GM10847 (cell line): ENCODE data around the gene DTWD2.

Source experiments
- POLR2A ChIP-seq: IDR thresholded peaks from 2 replicates; pipeline ENCODE4 v1.6.1; 2011; ENCODE audit not compliant: insufficient read length; ENCODE audit errors: extremely low read depth

The DTWD2 gene, protein sequence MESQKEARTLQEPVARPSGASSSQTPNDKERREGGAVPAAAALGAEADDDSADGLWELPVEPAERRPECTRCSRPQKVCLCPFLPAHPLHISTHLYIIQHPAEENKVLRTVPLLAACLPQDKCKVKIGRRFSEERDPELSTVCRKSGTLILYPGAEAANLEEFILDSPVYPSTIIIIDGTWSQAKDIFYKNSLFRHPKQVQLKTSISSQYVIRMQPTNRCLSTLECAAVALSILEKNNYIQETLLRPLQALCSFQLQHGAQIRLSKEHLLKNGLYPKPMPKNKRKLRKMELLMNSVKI

DNA sequence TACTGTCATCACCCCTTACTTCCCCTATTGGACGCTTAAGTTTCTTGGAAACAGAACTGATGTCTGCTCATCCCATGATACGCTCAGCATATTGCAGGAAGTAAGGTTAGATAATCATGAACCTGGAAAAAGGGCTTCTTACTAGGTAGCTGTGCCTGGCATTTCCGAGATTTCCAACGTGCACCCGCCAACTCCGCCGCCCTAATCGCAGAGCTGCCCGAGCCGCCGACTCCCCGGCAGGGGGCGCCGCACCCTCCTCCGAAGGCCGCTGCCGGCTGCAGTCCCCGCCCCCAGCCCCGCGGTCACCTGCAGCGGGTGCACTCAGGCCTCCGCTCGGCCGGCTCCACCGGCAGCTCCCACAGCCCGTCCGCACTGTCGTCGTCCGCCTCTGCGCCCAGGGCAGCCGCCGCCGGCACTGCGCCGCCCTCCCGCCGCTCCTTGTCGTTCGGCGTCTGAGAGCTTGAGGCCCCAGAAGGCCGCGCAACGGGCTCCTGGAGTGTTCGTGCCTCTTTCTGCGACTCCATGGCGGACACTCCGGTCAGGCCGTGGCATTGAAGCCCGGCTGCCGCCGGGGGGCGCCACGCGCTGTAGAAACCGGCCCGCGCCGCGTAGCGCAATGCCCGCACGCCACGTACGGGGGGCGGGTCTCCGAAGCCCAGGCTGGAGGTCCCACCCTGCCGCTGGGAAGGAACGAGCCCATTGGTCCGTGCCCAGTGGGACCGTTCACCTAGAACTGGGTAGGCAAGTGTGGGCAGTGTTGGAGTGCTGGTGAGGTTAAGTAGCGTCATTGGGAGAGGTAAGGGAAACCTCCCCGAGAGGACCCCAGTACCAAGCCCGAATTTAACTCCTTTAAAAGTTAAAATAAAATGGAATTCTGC, at the start of gene DTWD2:
TSS of gene DTWD2 (minus strand) at position 560 of the 878 bp plus-strand sequence. CDS start at position 524, 36 bp downstream.
- TF ChIP-seq POLR2A = peak; percentile 53

DNA sequence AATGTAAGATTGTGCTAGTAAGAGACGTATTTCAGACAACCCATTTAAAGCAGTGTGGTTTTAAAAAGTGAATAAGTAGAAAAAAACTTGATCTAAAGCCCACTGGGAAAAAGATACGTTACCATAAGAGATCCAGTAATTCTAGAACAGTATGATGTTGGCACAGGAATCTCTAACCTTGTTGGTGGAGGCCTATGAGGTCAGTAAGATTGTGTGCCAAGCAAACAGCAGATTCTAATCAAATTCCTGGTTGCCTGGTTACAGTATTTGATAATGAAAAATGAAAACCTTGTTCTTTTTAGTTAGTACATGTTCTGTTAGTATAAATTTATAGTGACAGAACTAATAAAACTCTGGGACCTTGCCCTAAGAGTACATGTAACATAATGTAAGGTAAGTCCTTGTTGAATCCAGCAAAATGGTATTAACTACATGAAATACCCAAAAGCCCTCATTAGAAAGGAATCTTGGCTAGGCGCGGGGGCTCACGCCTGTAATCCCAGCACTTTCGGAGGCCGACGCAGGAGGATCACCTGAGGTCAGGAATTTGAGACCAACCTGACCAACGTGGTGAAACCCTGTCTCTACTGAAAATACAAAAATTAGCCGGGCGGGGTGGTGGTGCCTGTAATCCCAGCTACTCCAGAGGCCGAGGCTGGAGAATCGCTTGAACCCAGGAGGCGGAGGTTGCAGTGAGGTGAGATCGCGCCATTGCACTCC, 49.3 kb upstream of the DTWD2 start:
- no peak for TF ChIP-seq POLR2A

DNA sequence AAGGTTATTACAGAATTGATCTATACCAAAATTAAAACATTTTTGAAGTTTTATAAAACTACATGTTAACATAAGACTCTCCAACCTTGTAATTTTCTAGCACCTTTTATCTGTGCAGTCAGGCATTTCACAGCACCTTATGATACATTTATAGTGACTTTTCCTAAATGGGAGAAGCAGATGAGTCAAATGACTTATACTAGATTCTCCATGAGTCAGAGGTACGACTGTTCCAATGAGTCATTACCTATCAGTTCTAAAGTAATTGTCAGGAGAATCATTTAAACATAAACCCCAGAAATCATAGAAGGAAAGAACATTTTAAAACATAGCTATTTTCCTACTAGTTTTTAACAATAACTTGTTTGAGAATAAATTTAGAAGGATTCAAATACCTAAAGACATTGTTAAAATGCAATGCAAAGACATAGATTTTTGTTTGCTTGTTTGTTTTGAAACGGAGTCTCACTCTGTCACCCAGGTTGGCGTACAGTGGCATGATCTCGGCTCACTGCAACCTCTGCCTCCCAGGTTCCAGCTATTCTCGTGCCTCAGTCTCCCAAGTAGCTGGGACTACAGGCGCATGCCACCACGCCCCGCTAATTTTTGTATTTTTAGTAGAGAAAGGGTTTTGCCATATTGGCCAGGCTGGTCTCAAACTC, 47.9 kb upstream of the DTWD2 start:
- TF ChIP-seq POLR2A = no peak

DNA sequence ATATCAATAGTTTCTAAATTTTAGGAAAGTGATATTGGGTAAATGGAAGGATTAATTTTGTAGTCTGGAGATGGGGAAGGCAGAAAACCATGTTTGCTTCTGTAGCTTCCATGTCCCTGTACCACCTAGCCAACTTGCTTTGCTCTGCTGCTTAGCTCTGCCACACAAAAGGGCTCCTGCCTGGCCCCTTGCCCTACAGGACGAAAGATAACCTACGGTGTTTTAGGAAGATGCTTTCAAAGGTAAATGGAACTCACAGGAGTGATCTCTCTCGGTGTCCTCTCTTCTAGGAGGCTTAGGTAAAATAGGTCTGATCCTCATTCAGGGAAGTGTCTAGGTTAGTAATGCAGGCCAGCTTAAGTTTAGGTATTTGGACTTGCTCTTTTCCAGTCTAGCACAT, 44.8 kb upstream of the DTWD2 start:
- TF ChIP-seq POLR2A = no peak

DNA sequence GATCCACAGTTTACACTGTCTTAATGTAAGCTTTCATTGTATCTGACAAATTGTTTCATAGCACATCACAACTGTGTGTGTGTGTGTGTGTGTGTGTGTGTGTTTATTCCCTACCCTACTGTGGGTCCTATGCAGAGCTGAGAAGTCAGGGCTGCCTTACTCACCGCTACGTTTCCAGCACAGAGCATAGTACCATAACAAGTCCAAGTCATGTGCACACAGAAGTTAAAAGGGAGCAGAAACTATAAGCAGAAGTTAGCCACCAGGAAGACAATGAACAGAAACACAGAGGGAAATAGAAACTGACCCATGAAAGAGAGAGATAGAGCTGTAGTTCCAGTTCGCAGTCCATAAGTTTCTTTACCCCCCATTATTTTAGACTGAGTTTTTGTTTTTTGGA, 44.3 kb upstream of the DTWD2 start:
- TF ChIP-seq POLR2A = no peak

DNA sequence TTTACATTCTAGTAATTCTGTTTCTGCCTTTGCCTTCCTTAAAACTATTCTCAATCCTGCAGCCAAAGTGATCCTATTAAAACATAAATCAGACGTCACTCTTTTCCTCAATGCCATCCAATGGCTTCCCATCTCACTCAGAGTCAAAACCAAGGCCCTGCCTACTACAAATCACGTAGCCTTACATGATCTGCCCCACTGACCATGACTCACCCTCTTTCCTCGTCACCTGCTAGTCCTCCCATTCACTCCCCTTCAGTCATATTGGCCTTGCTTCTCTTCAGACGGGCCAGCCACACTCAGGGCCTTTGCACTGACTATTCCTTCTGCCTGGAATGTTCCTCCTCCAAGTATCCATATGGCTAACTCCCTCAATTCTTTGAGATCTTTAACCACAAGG, 43.6 kb upstream of the DTWD2 start:
- peak; percentile 29 for TF ChIP-seq POLR2A

DNA sequence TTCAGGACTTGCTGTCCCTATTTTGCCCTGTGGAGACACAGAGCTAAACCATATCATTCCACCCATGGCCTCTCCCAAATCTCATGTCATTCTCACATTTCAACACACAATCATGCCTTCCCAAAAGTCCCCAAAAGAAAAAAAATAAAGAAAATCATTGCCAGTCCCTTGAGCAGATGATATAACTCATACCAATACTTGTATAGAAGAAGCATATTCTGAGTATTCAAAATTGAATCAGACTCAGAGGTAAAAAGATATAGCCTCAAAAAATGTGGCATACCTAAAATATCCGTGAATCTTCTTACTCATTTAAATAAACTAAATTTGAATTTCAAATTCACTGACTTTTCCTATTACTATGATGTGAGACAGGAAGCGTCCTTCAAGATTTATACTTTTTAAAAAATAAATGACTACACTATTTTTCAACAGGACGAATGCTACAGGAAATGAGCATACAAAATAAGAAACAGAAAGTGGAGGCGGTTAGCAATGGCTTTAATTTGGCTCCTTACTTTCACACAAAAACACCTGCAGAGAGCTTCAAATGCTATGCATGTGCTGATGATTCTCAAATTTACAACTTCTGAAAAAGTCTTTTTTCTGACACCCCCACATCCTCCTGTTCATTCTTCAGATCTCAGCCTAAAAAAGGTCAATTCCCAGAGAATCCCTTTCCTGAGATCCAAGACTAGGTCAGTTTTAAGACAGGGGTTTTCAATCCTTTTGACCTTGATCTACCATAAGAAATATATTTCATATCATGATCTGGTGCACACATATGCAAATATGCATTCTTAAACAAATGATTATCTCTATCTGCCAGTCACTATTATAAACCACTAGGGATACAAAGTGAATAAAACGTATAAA, 42.9 kb upstream of the DTWD2 start:
- TF ChIP-seq POLR2A = no peak

DNA sequence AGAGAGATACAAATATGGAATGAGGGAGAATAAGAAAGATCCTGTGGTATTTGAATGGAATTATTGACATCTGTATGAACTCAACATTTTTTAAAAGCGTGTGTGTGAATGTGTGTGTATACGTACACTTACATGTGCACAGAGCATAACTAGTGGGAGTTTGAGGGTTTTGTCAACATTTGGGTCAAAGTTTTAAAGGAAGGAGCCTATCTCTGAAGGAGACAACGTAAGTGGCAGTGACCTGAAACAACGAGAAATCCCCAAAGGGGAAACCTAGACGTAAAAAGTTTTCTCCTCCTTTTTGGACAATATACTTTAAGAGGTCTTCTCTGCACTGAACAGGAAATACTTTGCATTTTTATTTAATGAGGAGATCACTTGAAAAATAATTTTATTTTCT, 40.2 kb upstream of the DTWD2 start:
- TF ChIP-seq POLR2A = no peak

DNA sequence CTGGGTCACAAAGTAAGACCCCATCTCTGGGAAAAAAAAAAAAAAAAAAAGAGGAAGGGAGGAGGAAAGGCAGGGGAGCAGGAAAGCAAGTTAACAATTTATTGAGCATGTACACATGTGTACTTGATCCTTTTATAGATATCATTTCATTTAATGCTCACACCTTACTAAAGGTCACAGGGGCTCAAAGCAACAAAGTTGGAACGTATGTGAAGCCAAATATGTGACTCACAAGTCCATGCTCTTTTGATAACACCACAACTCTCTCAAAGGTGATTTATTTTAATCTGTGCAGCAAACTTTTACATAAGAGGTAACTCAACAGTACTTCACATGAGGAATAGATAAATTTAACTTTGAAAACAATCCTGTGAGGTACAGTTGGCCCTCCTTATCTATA, 34.4 kb upstream of the DTWD2 start:
- TF ChIP-seq POLR2A = no peak

DNA sequence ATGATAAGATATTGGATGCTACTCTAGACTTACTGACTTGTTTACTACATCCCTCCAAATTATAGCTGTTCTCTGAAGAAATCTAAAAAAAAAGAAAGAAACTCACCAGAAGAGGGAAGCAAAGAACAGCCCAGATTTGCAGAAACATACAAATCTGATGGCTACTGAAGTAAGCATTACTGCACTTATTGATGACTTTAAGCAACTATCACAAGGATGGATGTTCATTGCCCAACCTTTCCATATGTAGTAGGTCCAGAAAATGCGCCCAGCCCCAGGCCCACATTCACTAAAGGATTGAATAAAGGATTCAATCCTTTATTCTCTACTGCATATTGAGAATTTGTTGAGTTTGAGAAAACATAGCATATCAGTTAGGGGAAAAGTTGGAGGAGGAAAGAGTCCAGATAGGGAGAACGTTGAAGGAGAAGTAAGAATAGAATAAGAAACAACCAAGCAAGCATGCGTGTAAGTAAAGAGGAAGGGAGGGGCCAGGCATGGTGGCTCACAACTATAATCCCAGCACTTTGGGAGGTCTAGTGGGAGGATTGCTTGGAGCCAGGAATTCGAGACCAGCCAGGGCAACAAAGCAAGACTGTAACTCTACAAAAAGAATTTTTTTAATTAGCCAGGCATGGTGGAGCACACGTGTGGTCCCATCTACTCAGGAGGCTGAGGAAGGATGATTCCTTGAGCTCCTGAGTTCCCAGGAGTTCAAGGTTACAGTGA, 33.8 kb upstream of the DTWD2 start:
- TF ChIP-seq POLR2A = no peak

DNA sequence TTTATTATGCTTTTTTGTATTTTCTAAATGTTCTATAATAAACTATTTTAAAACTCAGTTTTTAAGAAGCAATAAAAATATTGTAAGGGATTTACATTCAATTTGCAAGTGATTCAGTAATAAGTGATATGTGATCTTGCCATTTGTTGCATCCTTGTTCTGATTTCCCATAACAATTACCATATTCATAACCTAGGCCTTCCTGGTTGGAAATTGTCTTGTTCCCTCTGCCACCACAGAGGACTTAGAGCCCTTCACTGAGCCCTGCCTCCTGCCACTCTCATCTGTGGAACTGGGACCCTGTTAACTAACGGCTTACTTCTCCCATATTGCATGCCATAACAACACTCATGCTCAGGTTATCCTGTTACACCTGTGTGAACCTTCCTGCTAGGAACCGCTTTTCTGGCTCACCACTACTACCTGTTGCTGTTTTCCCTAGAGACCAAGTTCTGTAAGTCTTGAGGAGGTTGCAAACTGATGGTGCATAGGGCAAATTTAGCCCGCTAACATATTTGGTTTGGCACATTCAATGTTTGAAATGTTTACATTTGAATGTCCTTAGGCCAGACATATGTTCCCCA, 32.9 kb upstream of the DTWD2 start:
- TF ChIP-seq POLR2A = no peak

DNA sequence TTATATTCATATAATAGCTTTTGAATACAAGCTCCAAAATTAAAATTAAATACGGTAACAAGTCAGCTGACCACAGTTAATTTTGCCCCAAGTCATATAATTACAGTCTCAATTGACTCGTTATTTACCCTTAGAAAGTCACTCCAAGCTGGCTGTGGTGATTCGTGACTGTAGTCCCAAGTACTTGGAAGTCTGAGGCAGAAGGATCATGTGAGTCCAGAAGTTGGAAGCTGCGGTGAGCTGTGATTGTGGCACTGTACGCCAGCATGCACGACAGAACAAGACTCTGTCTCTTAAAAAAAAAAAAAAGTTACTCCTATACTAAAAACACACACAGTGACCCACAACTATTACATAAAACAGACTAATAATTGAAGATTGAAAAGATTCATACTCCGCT, 31.6 kb upstream of the DTWD2 start:
- no peak for TF ChIP-seq POLR2A

DNA sequence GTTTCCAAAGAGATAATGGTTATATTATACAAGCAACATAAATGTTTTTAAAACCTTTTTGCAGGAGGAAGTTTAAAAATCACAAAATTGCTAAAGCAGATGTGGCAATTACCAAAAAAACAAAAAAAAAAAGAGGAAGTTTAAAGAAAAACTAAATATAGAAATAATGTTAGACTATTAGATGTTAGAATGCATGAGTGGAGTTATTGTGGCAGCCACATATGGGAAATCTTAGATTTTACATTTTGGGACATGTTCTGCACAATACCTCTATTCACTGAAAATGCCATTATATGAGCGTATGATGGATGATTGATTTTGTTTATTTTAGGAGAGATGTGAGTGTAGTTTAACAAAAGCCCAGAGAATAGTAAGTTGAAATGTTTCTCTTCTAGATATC, 31.2 kb upstream of the DTWD2 start:
- TF ChIP-seq POLR2A = no peak

DNA sequence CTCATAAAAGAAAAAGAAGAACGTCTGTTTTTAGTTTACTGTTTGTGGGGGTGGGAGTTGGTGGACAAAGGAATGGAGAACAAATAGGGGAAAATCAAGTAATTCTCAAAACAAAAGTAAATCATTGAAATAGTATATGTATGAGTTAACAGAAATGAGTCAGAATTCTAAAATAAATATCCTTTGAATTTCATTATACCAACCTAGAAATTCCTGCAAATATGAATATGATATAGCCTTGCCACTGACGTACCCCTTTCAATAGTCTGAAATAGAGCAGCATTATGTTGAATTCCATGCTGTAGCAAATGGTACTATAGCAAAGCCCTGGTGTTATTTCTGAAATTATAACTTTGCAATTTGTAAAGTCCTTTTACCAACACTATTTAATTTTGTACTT, 29.6 kb upstream of the DTWD2 start:
- no peak for TF ChIP-seq POLR2A
